22Rv1 (cell line): ENCODE results near the gene SLFN5.

Source experiments
- CTCF ChIP-seq: fragments of 450-650 bp; IDR thresholded peaks from 2 replicates; pipeline ENCODE4 v1.5.1; 2017; ENCODE audit warnings: mild to moderate bottlenecking
- ZFX ChIP-seq: fragments of 450-650 bp; IDR thresholded peaks from 2 replicates; pipeline ENCODE4 v1.6.1; 2017; ENCODE audit warnings: antibody characterized with exemption, borderline replicate concordance

DNA sequence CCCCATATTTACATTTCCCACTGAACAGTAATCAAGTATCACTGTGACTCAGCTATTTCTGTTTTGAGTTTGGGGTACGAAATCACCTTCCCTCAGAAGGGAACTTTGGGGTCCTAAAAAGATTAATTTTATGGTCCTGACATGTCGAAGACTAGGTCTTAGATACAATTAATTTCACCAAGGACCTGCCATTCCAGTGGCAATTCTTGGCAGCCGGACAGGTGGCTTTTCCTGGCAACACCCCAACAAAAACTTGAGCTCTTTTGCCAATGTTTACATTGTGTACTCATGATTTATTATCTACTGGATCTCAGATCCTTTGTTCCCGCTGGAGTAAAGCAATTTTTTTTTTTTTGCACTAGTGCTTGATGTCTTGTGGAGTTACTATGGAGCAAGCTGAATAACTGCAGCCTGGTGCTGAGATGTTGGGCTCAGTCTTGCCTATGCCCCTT is 14.4 kb downstream of the SLFN5 start:
- no peak for TF ChIP-seq CTCF
- no peak for TF ChIP-seq ZFX
